Vagina (tissue), 2 donors: ENCODE measurements around the gene ANO6.

ENCODE experiments used
- CTCF ChIP-seq, 3 experiments: fragments of 450-650 bp in 2 of 3; fragments of 200-600 bp in 1 of 3; sonication (generic) in 1 of 3; IDR thresholded peaks; one replicate each; pipeline ENCODE4 v1.5.1; 2017 to 2019; ENCODE audit warnings: antibody characterized with exemption in 3 of 3, mild to moderate bottlenecking in 2 of 3, moderate library complexity in 2 of 3
- POLR2AphosphoS5 ChIP-seq, 2 donors: sonication (generic); formaldehyde crosslinking; IDR thresholded peaks; one replicate each; pipeline ENCODE4 v1.9.0; 2017; ENCODE audit warnings: antibody characterized with exemption in 2 of 2, mild to moderate bottlenecking in 2 of 2, low read depth in 1 of 2; ENCODE audit not compliant: insufficient read depth in 1 of 2

DNA sequence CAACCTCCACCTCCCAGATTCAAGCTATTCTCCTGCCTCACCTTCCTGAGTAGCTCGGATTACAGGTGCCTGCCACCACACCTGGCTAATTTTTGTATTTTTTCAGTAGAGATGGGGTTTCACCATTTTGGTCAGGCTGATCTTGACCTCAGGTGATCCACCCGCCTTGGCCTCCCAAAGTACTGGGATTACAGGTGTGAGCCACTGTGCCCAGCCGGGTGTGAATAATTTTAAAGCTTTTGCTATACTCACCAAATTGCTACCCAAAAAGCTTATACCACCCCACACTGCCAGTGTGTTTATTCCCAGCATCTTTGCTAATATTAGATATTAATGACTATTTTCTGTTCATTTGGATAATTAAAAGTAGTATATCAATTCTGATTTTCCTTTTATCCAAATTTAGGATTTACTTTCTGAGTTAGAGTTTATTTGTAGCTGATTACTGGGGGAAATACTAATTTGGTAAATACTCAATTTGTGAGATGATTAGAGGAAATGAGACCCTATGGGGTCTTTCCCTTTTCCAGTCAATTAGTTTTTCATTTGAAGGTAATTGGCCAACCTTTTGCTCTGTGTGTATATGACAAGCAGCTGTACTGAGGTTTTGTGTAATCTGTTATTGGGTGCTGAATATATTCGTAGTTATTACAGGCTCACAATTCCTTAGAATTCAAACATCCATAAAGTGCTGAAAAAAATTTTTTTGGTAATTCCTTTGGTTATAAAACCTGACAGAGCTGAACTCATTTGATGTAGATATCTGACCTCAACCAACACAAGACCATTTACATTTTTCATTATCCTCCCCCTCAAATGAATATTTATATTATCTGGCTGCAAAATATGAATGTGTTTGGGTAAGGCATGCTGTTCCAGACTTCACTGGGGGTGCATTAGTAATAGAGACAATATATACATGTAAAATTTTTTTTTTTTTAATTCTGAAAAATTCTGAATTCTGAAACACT, 73.6 kb downstream of the ANO6 start:
- no peak for TF ChIP-seq CTCF (IDR thresholded peaks at IDR 0.05)
- no peak for TF ChIP-seq POLR2AphosphoS5 (IDR thresholded peaks at IDR 0.05; ENCODE audit: insufficient read depth in 1 of 2, low read depth in 1 of 2)
